Stimulated activated CD8-positive, alpha-beta memory T cell treated with anti-CD3 and anti-CD28 coated beads, Interleukin-4, amount 100 ng/mL, for 24 hours (primary cell): ENCODE results near the gene PTHLH.

ENCODE experiments used
- DNase-seq: peaks from one replicate; pipeline ENCODE4 v3.0.0-alpha.2; 2020; ENCODE audit warnings: low read depth

The PTHLH gene

GRCh38 chr12:27972721-27973120 is at the start of gene PTHLH:
Gene PTHLH (minus strand): TSS chr12:27972733. CDS start chr12:27969494, 3,239 bp downstream.
- no peak for DNase-seq

- no peak for DNase-seq
Observed at GRCh38 chr12:28021704-28022103, 49.2 kb upstream of the PTHLH start.

- DNase-seq, result no peak
Observed at GRCh38 chr12:28017873-28018255, 45.3 kb upstream of the PTHLH start.

- DNase-seq, result no peak
Observed at GRCh38 chr12:28017126-28017872, 44.8 kb upstream of the PTHLH start.

- DNase-seq, result no peak
Observed at GRCh38 chr12:28015165-28015564, 42.6 kb upstream of the PTHLH start.

GRCh38 chr12:28014196-28014595 is 41.7 kb upstream of the PTHLH start:
- DNase-seq, result no peak

GRCh38 chr12:28012333-28012918 is 39.9 kb upstream of the PTHLH start:
- DNase-seq, result no peak

GRCh38 chr12:28010036-28010435 is 37.5 kb upstream of the PTHLH start:
- no peak for DNase-seq

GRCh38 chr12:27999970-28000369 is 27.4 kb upstream of the PTHLH start:
- DNase-seq, result no peak

- DNase-seq, result no peak
Observed at GRCh38 chr12:27999521-27999920, 27.0 kb upstream of the PTHLH start.

GRCh38 chr12:27998658-27999057 is 26.1 kb upstream of the PTHLH start:
- no peak for DNase-seq

- DNase-seq, result no peak
Observed at GRCh38 chr12:27998170-27998569, 25.6 kb upstream of the PTHLH start.

- no peak for DNase-seq
Observed at GRCh38 chr12:27996761-27997160, 24.2 kb upstream of the PTHLH start.

- DNase-seq, result no peak
Observed at GRCh38 chr12:27995406-27995805, 22.9 kb upstream of the PTHLH start.

- DNase-seq, result no peak
Observed at GRCh38 chr12:27988594-27989233, 16.2 kb upstream of the PTHLH start.

- no peak for DNase-seq
Observed at GRCh38 chr12:27987331-27987730, 14.8 kb upstream of the PTHLH start.

- no peak for DNase-seq
Observed at GRCh38 chr12:27984275-27984674, 11.7 kb upstream of the PTHLH start.

- no peak for DNase-seq
Observed at GRCh38 chr12:27982951-27983350, 10.4 kb upstream of the PTHLH start.

- DNase-seq, result no peak
Observed at GRCh38 chr12:27982385-27982784, 9.9 kb upstream of the PTHLH start.

GRCh38 chr12:27981874-27982273 is 9.3 kb upstream of the PTHLH start:
- DNase-seq, result no peak

GRCh38 chr12:27979145-27979544 is 6.6 kb upstream of the PTHLH start:
- DNase-seq, result no peak

- DNase-seq, result no peak
Observed at GRCh38 chr12:27975222-27976136, 2.9 kb upstream of the PTHLH start.
